Spleen (tissue), 11 donors: ENCODE data around the gene EAPP. TPM values are rescaled to one million over a fixed set of nuclear protein-coding genes. Genes with fewer than 3 reads are reported as not detected.
"Not testable (repeated sequence)": the region's sequence is repeated elsewhere in the genome, so short reads cannot be mapped to it uniquely, and the experiment has no call there.

Experiments
- DNase-seq: peaks from one replicate; pipeline ENCODE4 v3.0.0-alpha.2; 2020
- H3K27ac ChIP-seq, 8 donors: fragments of 200-600 bp; sonication (generic) in 7 of 8; 1 replicate in 4 of 8; 2 replicates in 4 of 8; pipeline versions ENCODE4 v1.5.0 to v1.8.0; 2016 to 2021; ENCODE audit warnings: inconsistent platforms in 4 of 8, mild to moderate bottlenecking in 4 of 8, moderate library complexity in 1 of 8
- H3K27me3 ChIP-seq, 7 donors: fragments of 200-600 bp; sonication (generic) in 6 of 7; replicated peaks in 1 of 7; 1 replicate in 4 of 7; 2 replicates in 3 of 7; pipeline versions ENCODE4 v1.5.0 to v1.8.0; 2016 to 2021; ENCODE audit warnings: inconsistent platforms in 3 of 7, mild to moderate bottlenecking in 1 of 7
- H3K36me3 ChIP-seq, 6 donors: fragments of 200-600 bp; sonication (generic) in 5 of 6; 1 replicate in 4 of 6; 2 replicates in 2 of 6; pipeline versions ENCODE4 v1.5.0 to v1.8.0; 2016 to 2021; ENCODE audit warnings: inconsistent platforms in 2 of 6
- H3K4me1 ChIP-seq, 6 donors: fragments of 200-600 bp; sonication (generic) in 5 of 6; 1 replicate in 3 of 6; 2 replicates in 3 of 6; pipeline versions ENCODE4 v1.5.0 to v1.8.0; 2016 to 2021; ENCODE audit warnings: inconsistent platforms in 3 of 6
- H3K4me3 ChIP-seq, 8 donors: fragments of 200-600 bp; sonication (generic) in 7 of 8; 1 replicate in 4 of 8; 2 replicates in 4 of 8; pipeline versions ENCODE4 v1.5.0 to v1.8.0; 2016 to 2021; ENCODE audit warnings: inconsistent platforms in 4 of 8, mild to moderate bottlenecking in 4 of 8, moderate library complexity in 2 of 8
- H3K9me3 ChIP-seq, 8 donors: fragments of 200-600 bp; sonication (generic) in 7 of 8; 1 replicate in 4 of 8; 2 replicates in 4 of 8; pipeline versions ENCODE4 v1.5.0 to v1.8.0; 2016 to 2021; ENCODE audit warnings: inconsistent platforms in 4 of 8
- CTCF ChIP-seq, 11 experiments: fragments of 200-600 bp in 7 of 11; fragments of 450-650 bp in 4 of 11; sonication (generic) in 4 of 11; IDR thresholded peaks in 8 of 11; conservative IDR thresholded peaks in 3 of 11; 1 replicate in 7 of 11; 2 replicates in 4 of 11; pipeline versions ENCODE4 v1.4.0 to v1.8.0; 2016 to 2021; ENCODE audit warnings: antibody characterized with exemption in 11 of 11, inconsistent platforms in 4 of 11, mild to moderate bottlenecking in 1 of 11
- POLR2A ChIP-seq, 3 donors: fragments of 450-650 bp; IDR thresholded peaks; one replicate each; pipeline ENCODE4 v1.5.1; 2017; ENCODE audit warnings: antibody characterized with exemption in 3 of 3, mild to moderate bottlenecking in 1 of 3
- POLR2AphosphoS5 ChIP-seq, 3 donors: sonication (generic); formaldehyde crosslinking; IDR thresholded peaks; one replicate each; pipeline ENCODE4 v1.5.1; 2017; ENCODE audit warnings: antibody characterized with exemption in 3 of 3
- WGBS, 5 donors: extraction: QIAGEN DNeasy Blood & Tissue Kit in 3 of 5; methylation state at CpG; one replicate each; pipeline versions ENCODE4 v1.1.5 to v1.1.7; 2013 to 2018; 5-methylcytosine and 5-hydroxymethylcytosine counted together
- intact Hi-C: fragments of 100-400 bp; cut with DNase I; formaldehyde crosslinking; loops from one replicate; pipeline ENCODE4 v1.15.0; 2023; ENCODE audit warnings: low total_unique reads
- polyA plus RNA-seq, 3 donors: library from polyadenylated mRNA; stranded (reverse); fragments of 200-250 nt; gene quantifications; one replicate each; pipeline ENCODE4 v1.2.1, GENCODE V29; 2013
- total RNA-seq, 7 donors: library from RNA; depleted of rRNA in 3 of 7; stranded (reverse); fragments of >200 nt in 3 of 7; fragmentation: NEBNext Ultra II Directional in 4 of 7; extraction: Animal tissue kit (Norgen Biotek cat#: 25700) in 4 of 7; gene quantifications; one replicate each; pipeline versions ENCODE4 v1.1.0 to v1.2.1, GENCODE V29; 2016 to 2021
- donor health status: healthy with polysubstance abuse.
- donor health status: DM: no; HTN: no; CAD: no; lungs with moderate emphysema.
- donor health status: DM: no; HTN: no; CAD: no.
- donor health status: Bipolar disorder and iron deficiency.
- donor health status: healthy.
- donor health status: DM: no; HTN: no; CAD: no.
- donor health status: DM: yes; HTN: yes; CAD: no.

Gene EAPP
- total and polyA plus RNA-seq, 10 donors: 26.7 to 44.9 (median 36.8) TPM

GRCh38 chr14:34484726-34485125 lies 54.8 kb downstream of the EAPP start:
- Histone ChIP-seq H3K9me3 (no peaks in the 10 kb centered on the region), H3K27me3 (no peaks in the 10 kb centered on the region), H3K4me1 (no peaks in the 10 kb centered on the region), H3K36me3 (no peaks in the 10 kb centered on the region), H3K27ac (no peak overlapping the region), H3K4me3 (no peak overlapping the region)
- DNase-seq: no peak
- intact Hi-C loops: no loop called here
- TF ChIP-seq POLR2A (IDR thresholded peaks at IDR 0.05) (no peak), POLR2AphosphoS5 (IDR thresholded peaks at IDR 0.05) (no peak), CTCF (IDR thresholded peaks at IDR 0.05 in 8 of 11, conservative IDR thresholded peaks at IDR 0.05 in 3 of 11) (no peak)
- 90 to 95% (median 94%) methylated on average over 1 of the region's 1 CpG for WGBS, 5 donors

- no peaks in the 10 kb centered on the region for H3K4me1 ChIP-seq
- intact Hi-C loops: no loop called here
- H3K9me3 ChIP-seq: no peaks in the 10 kb centered on the region
- WGBS, 5 donors: 72 to 85% (median 84%) methylated on average over 2 of the region's 2 CpGs
- H3K4me3 ChIP-seq: no peak overlapping the region
- no peak for TF ChIP-seq POLR2AphosphoS5 (IDR thresholded peaks at IDR 0.05)
- TF ChIP-seq POLR2A (IDR thresholded peaks at IDR 0.05): no peak
- TF ChIP-seq CTCF (IDR thresholded peaks at IDR 0.05 in 8 of 11, conservative IDR thresholded peaks at IDR 0.05 in 3 of 11): no peak
- H3K27ac ChIP-seq: no peak overlapping the region
- no peak for DNase-seq
- H3K27me3 ChIP-seq: no peaks in the 10 kb centered on the region
- H3K36me3 ChIP-seq: no peaks in the 10 kb centered on the region
Measured at GRCh38 chr14:34482463-34482862, 57.0 kb downstream of the EAPP start.

GRCh38 chr14:34479694-34480093 lies 59.8 kb downstream of the EAPP start:
- no peak for TF ChIP-seq CTCF (IDR thresholded peaks at IDR 0.05 in 8 of 11, conservative IDR thresholded peaks at IDR 0.05 in 3 of 11)
- no peak for TF ChIP-seq POLR2AphosphoS5 (IDR thresholded peaks at IDR 0.05)
- no peak for TF ChIP-seq POLR2A (IDR thresholded peaks at IDR 0.05)
- Histone ChIP-seq H3K36me3 (no peaks in the 10 kb centered on the region), H3K4me3 (no peak overlapping the region), H3K4me1 (no peaks in the 10 kb centered on the region), H3K27me3 (no peaks in the 10 kb centered on the region), H3K9me3 (no peaks in the 10 kb centered on the region), H3K27ac (no peak overlapping the region)
- WGBS, 5 donors: 83 to 97% (median 92%) methylated on average over 4 of the region's 4 CpGs
- intact Hi-C loops: no loop called here
- DNase-seq: no peak

GRCh38 chr14:34478261-34478660 lies 61.2 kb downstream of the EAPP start:
- Histone ChIP-seq H3K9me3 (no peaks in the 10 kb centered on the region), H3K4me1 (no peaks in the 10 kb centered on the region), H3K27me3 (no peaks in the 10 kb centered on the region), H3K36me3 (no peaks in the 10 kb centered on the region), H3K4me3 (no peak overlapping the region), H3K27ac (no peak overlapping the region)
- no peak for DNase-seq
- intact Hi-C loops: no loop called here
- no peak for TF ChIP-seq POLR2A (IDR thresholded peaks at IDR 0.05)
- no peak for TF ChIP-seq CTCF (IDR thresholded peaks at IDR 0.05 in 8 of 11, conservative IDR thresholded peaks at IDR 0.05 in 3 of 11)
- no peak for TF ChIP-seq POLR2AphosphoS5 (IDR thresholded peaks at IDR 0.05)
- 86 to 98% (median 96%) methylated on average over 1 of the region's 1 CpG for WGBS, 5 donors

- H3K4me3 ChIP-seq, H3K36me3 ChIP-seq, DNase-seq, H3K27ac ChIP-seq, H3K27me3 ChIP-seq, H3K4me1 ChIP-seq, H3K9me3 ChIP-seq, intact Hi-C loops: not testable (repeated sequence)
- 88 to 99% (median 97%) methylated on average over 21 to 31 of the region's 31 CpGs for WGBS, 5 donors
Measured at GRCh38 chr14:34476036-34476435, 63.5 kb downstream of the EAPP start.
